DOHH2 (cell line): ENCODE results near the gene CETP.

Source experiments
- EZH2phosphoT487 ChIP-seq: fragments of 200-600 bp; sonication (generic); IDR thresholded peaks from 2 replicates; pipeline ENCODE4 v1.6.1; 2017; ENCODE audit warnings: borderline replicate concordance, mild to moderate bottlenecking, antibody characterized with exemption, low read length, moderate library complexity, mixed read lengths
- TF ChIP-seq, protein P1 (sequence below): fragments of 200-600 bp; sonication (generic); IDR thresholded peaks from one replicate; pipeline ENCODE4 v1.5.1; 2014; ENCODE audit warnings: antibody characterized with exemption, mild to moderate bottlenecking, low read depth, low read length; ENCODE audit not compliant: poor library complexity, severe bottlenecking

DNA sequence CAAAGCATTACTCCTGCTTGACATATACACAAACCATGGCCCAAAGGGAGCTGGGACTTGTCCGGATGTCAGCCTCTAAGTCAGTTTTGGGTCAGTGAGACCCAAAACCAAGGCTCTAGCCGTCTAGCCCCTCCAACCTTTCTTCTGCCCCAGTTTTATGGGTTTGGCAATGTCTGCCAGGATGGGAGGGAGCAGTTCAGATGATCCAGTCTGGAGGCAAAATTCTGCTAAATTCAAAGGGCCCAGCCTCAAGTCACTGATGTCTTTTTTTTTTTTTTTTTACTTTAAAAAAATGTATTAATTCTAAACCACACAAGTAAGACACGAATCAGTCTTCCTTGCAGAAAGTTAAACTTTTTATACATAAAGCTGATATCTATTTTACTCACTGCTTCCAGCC, 36.2 kb downstream of the CETP start:
- TF ChIP-seq, protein P1, sequence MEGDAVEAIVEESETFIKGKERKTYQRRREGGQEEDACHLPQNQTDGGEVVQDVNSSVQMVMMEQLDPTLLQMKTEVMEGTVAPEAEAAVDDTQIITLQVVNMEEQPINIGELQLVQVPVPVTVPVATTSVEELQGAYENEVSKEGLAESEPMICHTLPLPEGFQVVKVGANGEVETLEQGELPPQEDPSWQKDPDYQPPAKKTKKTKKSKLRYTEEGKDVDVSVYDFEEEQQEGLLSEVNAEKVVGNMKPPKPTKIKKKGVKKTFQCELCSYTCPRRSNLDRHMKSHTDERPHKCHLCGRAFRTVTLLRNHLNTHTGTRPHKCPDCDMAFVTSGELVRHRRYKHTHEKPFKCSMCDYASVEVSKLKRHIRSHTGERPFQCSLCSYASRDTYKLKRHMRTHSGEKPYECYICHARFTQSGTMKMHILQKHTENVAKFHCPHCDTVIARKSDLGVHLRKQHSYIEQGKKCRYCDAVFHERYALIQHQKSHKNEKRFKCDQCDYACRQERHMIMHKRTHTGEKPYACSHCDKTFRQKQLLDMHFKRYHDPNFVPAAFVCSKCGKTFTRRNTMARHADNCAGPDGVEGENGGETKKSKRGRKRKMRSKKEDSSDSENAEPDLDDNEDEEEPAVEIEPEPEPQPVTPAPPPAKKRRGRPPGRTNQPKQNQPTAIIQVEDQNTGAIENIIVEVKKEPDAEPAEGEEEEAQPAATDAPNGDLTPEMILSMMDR, result no peak
- TF ChIP-seq EZH2phosphoT487, result no peak
